Measurements from ENCODE around the gene PCK1. TPM values are rescaled to one million over a fixed set of nuclear protein-coding genes. Genes with fewer than 3 reads are reported as not detected.

The PCK1 gene
- total RNA-seq, 2 donors from 2014 or later: not detected

DNA sequence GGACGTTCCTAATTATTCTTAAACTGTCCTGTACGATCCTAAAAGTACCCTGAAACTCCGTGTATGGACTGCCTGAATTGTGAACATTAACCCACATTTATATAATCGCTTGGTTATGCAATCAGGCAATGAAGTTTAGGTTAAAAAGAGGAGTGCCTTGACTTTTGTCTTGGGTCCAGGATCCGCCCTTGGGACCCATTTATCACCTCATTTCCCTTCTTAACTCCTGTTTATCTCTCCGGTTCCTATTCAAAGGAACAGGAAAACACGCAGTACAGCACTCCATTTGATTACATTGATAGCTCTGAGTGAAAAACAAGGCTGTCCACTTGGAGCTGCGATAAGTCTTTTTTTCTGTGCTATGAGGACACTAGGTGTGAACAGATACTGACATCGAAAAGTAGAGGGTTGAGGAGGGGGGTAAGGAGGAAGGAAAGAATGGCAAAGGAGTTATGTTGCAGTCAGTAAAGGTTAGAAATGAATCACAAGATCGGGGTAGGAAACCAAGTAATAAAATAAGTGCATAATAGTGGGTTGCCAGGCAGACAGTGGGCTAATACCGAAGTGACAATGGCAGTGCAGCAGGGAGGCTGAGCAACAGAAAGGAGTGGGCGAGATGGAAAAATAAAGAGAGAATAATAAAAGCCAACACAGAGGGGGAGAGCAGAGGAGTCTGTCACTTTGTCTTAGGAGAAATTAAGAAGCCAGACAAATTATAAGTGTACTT, 15.9 kb upstream of the PCK1 start:
- Mint-ChIP-seq H3K4me1 (no peaks in the 10 kb centered on the region), H3K36me3 (ENCODE audit: low read depth) (no peaks in the 10 kb centered on the region), H3K27me3 (peaks cover 57% of the 10 kb centered on the region), H3K27ac (no peak overlapping the region), H3K4me3 (no peak overlapping the region)
- H3K9me3 ChIP-seq (ENCODE audit: control insufficient read depth, low read length, poor library complexity, severe bottlenecking): no peaks in the 10 kb centered on the region
- no peak for DNase-seq
- ATAC-seq: no peak

DNA sequence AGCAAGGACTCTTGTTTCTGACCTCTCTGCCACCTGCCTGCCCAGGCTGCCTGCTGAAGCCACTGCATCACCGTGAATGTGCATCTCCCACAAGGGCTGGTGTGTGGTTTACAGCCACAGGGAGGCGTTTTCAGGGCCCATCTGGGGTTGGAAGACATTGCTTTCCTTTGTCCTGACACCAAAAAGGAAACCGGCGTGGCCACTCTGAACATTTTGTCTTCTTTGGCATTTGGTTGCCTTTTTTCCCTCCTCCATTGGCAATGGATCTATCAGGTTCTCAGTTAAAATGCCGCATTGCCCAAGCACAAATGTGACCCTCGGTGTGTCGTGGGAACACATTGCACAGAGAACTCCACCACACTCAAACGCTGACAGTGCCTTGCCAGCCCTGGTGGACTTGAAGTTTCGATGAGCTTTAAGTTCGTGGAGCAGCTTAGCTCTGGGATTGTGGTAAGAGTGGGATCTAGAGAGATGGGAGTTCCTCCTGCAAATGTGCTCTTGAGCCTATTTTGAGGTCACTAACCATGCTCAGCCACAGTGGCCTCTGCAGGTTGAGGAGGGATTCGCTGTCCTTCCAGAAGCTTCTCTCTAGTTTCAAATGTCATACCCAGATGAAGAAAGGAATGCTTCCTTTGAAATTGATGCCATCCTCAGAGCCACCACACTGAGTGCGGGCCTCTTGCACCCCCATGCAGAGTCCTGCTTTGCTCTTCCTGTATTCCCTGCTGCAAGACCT, 14.8 kb upstream of the PCK1 start:
- no peaks in the 10 kb centered on the region for H3K4me1 Mint-ChIP-seq
- H3K4me3 Mint-ChIP-seq: no peak overlapping the region
- H3K36me3 Mint-ChIP-seq (ENCODE audit: low read depth): no peaks in the 10 kb centered on the region
- ATAC-seq: no peak
- no peaks in the 10 kb centered on the region for H3K9me3 ChIP-seq (ENCODE audit: control insufficient read depth, low read length, poor library complexity, severe bottlenecking)
- DNase-seq: no peak
- no peak overlapping the region for H3K27ac Mint-ChIP-seq
- H3K27me3 Mint-ChIP-seq: peaks cover 53% of the 10 kb centered on the region

DNA sequence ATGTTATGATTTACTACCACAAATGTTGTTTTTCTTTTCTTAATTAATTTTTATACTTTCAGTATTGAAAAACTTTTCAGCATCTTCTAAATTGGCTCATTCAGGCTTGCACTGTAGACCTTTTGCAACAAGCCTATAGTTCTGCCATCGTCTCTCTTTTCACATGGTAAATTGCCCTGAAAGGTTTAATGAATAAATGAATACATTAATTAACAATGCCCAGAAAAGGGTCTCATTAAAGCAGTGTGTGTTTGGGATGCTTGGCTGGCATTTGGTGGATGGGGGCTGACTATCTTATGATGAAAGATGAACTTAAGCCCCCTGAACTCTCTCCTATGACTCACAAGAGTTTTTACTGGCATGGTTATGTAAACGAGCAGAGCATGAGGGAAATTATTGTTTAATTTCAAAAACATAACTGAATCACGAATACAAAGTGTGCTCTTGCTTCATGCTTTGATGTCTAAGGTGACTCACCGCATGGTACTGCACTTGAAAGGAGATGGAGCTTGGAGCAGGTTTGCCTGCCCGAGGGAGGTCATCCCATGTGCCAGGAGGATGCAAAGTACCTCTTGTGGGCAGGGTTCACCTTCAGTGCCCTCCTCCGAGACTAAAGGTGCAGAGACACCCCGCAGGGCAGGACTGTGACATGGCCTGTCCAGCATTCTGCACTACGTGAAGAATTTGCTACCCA, 13.8 kb upstream of the PCK1 start:
- no peak for DNase-seq
- no peak overlapping the region for H3K27ac Mint-ChIP-seq
- no peak overlapping the region for H3K4me3 Mint-ChIP-seq
- no peak for ATAC-seq
- H3K27me3 Mint-ChIP-seq: peaks cover 54% of the 10 kb centered on the region
- no peaks in the 10 kb centered on the region for H3K36me3 Mint-ChIP-seq (ENCODE audit: low read depth)
- H3K4me1 Mint-ChIP-seq: no peaks in the 10 kb centered on the region
- H3K9me3 ChIP-seq (ENCODE audit: control insufficient read depth, low read length, poor library complexity, severe bottlenecking): no peaks in the 10 kb centered on the region

DNA sequence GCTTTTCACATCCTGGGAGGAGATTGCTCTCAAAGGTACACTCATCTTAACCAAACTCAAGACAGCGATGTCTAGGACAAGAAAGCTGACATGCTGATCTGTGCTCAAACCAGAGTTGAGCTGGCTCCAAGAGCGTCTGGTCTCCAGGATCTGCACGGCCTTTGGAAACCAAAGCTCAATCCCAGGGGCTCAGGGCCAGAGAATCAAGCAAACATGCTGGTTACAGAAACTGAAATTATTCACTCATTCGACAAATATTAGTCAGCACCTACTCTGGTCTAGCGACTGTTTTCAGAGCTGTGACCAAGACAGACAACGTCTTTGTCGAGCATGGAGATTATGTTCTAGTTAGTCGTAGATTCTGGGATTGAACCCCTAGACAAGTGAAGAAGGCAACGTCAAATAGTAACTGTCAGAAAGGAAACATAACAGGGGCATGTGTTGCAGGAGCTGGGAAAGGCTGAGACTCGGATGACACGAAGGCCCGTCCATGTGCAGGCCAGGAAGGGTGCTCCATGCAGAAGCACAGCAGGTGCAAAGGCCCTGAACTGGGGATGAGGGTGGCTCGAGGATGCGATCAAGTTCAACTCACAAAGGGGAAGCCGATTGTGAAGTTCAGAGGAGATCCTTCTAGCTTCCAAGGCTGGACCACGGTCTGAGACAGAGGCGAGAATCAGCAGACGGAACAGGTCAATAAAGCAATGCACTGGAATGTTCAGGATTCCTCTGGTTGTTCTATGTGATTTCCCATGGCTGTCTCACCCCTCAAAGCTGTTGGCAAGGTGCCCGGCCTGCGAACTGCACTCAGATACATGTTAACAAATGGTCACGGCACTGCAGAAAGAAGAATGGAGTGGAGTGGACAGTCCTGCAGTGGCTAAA, 12.5 kb upstream of the PCK1 start:
- Mint-ChIP-seq H3K4me1 (no peaks in the 10 kb centered on the region), H3K27me3 (peaks cover 48% of the 10 kb centered on the region), H3K36me3 (ENCODE audit: low read depth) (no peaks in the 10 kb centered on the region), H3K27ac (no peak overlapping the region), H3K4me3 (no peak overlapping the region)
- H3K9me3 ChIP-seq (ENCODE audit: control insufficient read depth, low read length, poor library complexity, severe bottlenecking): no peaks in the 10 kb centered on the region
- DNase-seq (no peak), ATAC-seq (no peak)

DNA sequence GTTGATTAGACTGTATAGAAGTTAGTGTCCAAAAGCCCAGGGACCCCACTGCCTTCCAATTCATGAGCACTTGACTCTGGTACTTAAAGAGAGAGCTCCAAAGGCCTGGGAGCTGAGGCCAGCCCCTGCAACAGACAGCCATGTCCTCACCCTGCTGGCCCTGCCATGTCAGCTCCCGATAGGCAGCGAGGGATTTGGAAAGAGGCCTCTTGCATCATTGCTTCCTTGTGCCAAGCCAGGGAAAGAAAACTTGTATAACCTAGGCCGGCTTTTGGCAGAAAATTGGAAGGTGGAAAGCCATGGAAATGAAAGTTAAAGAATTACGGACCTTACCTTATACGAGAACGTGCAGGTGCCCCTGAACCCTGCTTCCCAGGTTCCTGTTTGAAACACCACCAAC, 8.4 kb upstream of the PCK1 start:
- no peak for DNase-seq
- Mint-ChIP-seq H3K4me3 (no peak overlapping the region), H3K27ac (no peak overlapping the region), H3K4me1 (no peaks in the 10 kb centered on the region), H3K36me3 (ENCODE audit: low read depth) (no peaks in the 10 kb centered on the region), H3K27me3 (peaks cover 58% of the 10 kb centered on the region)
- no peak for ATAC-seq
- H3K9me3 ChIP-seq (ENCODE audit: control insufficient read depth, low read length, poor library complexity, severe bottlenecking): no peaks in the 10 kb centered on the region

DNA sequence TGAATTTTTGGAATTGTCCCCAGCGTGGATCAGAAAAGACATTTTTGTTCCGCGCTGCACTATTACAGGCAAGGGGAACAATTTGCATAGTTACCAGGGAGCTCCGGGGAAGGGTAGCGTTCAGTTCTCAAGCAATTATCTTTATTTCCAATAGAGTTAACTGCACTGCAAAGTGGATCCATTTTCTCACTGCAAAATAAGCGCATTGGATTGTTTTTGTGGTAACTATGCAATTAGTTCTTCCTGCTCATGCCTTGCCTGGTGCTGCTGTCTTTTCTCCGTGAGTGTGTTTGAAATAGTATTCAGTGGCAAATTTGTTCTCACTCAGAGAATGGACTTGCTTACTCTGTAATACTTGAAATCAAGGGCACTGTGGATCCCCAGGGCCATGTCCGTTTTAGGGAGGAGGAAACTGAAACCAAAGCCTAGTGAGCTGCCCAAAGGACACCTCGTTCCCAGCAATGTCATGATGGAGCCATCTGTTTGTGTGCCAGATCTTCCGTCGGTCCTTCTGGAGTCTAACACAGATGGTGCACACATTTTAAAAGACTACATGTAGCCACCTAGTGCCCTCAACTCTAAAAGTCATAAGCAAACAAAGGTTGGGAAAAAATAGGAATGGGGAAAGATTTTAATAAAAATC, 7.4 kb upstream of the PCK1 start:
- no peaks in the 10 kb centered on the region for H3K9me3 ChIP-seq (ENCODE audit: control insufficient read depth, low read length, poor library complexity, severe bottlenecking)
- ATAC-seq: no peak
- H3K4me3 Mint-ChIP-seq: no peak overlapping the region
- no peaks in the 10 kb centered on the region for H3K36me3 Mint-ChIP-seq (ENCODE audit: low read depth)
- no peaks in the 10 kb centered on the region for H3K4me1 Mint-ChIP-seq
- H3K27me3 Mint-ChIP-seq: peaks cover 63% of the 10 kb centered on the region
- H3K27ac Mint-ChIP-seq: no peak overlapping the region
- DNase-seq: no peak

DNA sequence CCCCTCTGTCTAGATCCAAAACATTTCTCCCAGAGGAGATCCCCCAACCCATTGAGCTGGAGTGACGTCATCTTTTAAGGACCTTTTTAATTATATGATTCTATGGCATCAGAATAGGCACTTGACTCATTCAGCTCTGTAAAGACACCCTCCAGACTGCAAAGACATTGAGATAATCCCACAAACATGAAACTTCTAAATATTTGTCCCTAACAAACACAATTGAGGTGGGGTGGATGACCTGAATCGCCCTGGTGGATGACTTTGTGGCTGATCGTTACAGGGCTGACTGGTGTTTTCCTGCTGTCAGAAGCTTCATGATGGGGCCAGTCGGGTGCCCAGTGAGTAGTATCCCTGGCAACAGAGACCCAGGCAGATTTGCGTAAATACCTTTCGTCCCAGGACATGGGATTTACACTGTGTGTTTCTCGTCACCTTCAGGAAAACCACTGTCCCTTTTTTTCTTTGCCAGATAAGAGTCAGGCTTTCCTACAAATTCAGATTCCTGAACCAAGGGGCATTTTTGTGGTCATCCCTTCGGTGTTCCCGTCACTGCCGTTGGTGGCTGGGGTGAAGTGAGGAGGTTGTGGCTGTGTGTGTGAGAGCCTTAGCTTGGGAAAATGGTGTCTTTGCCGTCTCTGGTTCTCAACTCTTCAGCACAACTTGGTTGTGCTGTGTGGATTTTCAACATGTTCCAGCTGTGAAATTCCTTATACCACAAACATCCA, 5.3 kb upstream of the PCK1 start:
- H3K36me3 Mint-ChIP-seq (ENCODE audit: low read depth): no peaks in the 10 kb centered on the region
- DNase-seq (no peak), ATAC-seq (no peak)
- H3K4me1 Mint-ChIP-seq: no peaks in the 10 kb centered on the region
- H3K4me3 Mint-ChIP-seq: no peak overlapping the region
- no peaks in the 10 kb centered on the region for H3K9me3 ChIP-seq (ENCODE audit: control insufficient read depth, low read length, poor library complexity, severe bottlenecking)
- peaks cover 74% of the 10 kb centered on the region for H3K27me3 Mint-ChIP-seq
- no peak overlapping the region for H3K27ac Mint-ChIP-seq

DNA sequence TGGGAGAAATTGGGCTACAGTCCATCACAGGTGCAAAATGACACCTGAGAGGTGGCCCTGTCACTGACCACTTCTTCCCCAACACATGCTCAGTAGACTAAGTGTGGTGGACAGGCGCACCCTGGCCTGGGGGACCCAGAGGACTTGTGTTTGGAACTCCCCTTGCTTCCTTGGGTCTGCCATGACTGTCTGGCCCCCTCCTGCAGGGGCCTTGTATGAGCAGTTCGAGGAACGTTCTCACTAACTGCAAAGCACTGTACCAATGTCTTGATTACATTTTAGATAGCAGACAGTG, 4.0 kb upstream of the PCK1 start:
- ATAC-seq: no peak
- Mint-ChIP-seq H3K4me1 (no peaks in the 10 kb centered on the region), H3K27ac (no peak overlapping the region), H3K27me3 (peaks cover 82% of the 10 kb centered on the region), H3K36me3 (ENCODE audit: low read depth) (no peaks in the 10 kb centered on the region), H3K4me3 (no peak overlapping the region)
- no peak for DNase-seq
- H3K9me3 ChIP-seq (ENCODE audit: control insufficient read depth, low read length, poor library complexity, severe bottlenecking): no peaks in the 10 kb centered on the region

DNA sequence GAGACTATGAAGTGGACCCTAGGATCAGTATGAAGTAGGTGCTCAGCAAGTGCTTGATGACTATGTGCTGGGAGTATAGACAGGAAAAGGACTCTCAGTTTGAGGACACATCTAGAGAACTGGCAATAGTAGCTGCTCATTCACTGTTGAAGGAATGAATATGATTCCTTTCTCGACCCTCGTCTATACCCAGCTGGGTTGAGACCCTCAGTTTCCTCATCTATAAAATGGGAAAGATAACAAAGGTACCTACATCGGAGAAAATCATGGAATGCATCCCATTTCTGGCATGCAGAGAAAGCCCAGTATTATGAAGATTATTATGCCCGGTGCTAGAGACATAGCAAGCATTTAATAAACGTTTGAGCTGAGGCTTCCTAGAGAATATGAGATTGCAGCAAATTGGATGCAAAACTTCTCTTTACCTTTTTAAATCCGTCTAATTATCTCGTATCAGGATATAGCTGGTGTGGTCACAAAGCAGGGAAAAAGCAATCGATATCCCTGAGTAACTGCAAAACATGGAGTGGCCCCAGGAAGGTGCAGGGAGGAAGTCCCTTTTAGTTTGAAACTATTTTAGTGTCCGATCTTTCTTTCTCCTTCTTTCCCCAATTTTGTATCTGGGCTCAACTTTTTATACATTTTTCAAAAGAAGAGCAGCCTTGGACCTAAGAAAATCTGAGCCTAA, 2.8 kb upstream of the PCK1 start:
- ATAC-seq (no peak), DNase-seq (no peak)
- H3K4me1 Mint-ChIP-seq: no peaks in the 10 kb centered on the region
- H3K27ac Mint-ChIP-seq: no peak overlapping the region
- no peak overlapping the region for H3K4me3 Mint-ChIP-seq
- peaks cover 89% of the 10 kb centered on the region for H3K27me3 Mint-ChIP-seq
- H3K9me3 ChIP-seq (ENCODE audit: control insufficient read depth, low read length, poor library complexity, severe bottlenecking): no peaks in the 10 kb centered on the region
- H3K36me3 Mint-ChIP-seq (ENCODE audit: low read depth): no peaks in the 10 kb centered on the region

DNA sequence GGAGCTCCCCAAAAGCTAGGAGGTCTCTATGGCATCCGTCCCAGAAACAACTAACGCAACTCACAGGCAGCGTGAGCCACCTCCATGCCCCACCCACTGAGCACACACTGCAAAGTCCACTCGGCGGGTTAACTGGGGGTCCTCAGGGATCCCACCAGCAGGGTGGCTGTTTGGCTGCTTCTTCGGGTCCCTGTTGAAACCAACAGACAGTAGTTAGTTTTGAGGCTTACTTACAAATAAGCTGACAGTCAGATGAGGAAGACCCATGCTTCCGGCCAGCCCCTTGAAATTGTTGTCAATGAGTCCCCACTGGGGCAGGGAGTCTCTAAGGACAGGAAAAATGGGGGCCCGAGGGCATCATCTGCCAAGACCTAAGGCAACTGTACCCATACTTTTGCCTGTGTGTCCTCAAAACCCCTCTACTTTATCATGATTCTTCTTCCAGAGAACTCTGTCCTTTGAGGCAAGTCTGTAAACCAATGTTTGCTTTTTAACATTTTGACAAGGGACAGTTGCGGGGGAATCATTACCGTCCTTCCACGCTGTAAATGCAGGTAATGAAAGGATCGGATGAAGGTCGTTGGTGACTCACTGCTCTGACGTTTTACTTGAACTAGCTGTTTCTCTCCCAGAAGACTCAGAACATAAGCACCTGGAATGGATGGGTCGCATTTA, 2.2 kb upstream of the PCK1 start:
- Mint-ChIP-seq H3K36me3 (ENCODE audit: low read depth) (no peaks in the 10 kb centered on the region), H3K4me1 (no peaks in the 10 kb centered on the region)

DNA sequence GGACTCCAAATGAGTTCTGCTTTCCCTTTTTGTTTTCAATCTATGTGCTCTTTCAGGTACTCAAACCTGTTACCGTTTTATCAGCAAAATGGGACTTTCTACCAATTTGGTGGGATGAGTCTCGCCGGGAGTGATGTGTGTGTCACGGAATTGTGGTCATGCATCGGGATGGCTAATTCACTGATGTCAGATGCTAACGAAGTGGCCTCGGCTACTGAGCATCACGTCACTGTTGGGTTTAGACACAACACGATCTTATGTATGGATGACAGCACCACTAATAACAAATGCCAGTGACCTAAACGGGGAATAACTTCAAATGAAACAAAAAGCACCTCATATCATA, 1.6 kb upstream of the PCK1 start:
- DNase-seq: no peak
- Mint-ChIP-seq H3K4me3 (no peak overlapping the region), H3K4me1 (no peaks in the 10 kb centered on the region), H3K27me3 (peaks cover 91% of the 10 kb centered on the region), H3K36me3 (ENCODE audit: low read depth) (no peaks in the 10 kb centered on the region), H3K27ac (no peak overlapping the region)
- no peak for ATAC-seq
- no peaks in the 10 kb centered on the region for H3K9me3 ChIP-seq (ENCODE audit: control insufficient read depth, low read length, poor library complexity, severe bottlenecking)

More for the DNA sequence above, 2.2 kb upstream of the PCK1 start:
- no peak for ATAC-seq
- Mint-ChIP-seq H3K4me3 (no peak overlapping the region), H3K27ac (no peak overlapping the region), H3K27me3 (peaks cover 92% of the 10 kb centered on the region)
- no peaks in the 10 kb centered on the region for H3K9me3 ChIP-seq (ENCODE audit: control insufficient read depth, low read length, poor library complexity, severe bottlenecking)
- DNase-seq: no peak
